Activated CD8-positive, alpha-beta memory T cell treated with anti-CD3 and anti-CD28 coated beads for 48 hours (primary cell): Measurements from ENCODE around the gene CCNDBP1.
"Not testable (repeated sequence)": the region's sequence is repeated elsewhere in the genome, so short reads cannot be mapped to it uniquely, and the experiment has no call there.

Experiments
- DNase-seq, 3 experiments: peaks; one replicate each; pipeline ENCODE4 v3.0.0-alpha.2; 2020; ENCODE audit warnings: low read depth in 2 of 3, low spot score in 2 of 3

CCNDBP1 gene, protein sequence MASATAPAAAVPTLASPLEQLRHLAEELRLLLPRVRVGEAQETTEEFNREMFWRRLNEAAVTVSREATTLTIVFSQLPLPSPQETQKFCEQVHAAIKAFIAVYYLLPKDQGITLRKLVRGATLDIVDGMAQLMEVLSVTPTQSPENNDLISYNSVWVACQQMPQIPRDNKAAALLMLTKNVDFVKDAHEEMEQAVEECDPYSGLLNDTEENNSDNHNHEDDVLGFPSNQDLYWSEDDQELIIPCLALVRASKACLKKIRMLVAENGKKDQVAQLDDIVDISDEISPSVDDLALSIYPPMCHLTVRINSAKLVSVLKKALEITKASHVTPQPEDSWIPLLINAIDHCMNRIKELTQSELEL

DNA sequence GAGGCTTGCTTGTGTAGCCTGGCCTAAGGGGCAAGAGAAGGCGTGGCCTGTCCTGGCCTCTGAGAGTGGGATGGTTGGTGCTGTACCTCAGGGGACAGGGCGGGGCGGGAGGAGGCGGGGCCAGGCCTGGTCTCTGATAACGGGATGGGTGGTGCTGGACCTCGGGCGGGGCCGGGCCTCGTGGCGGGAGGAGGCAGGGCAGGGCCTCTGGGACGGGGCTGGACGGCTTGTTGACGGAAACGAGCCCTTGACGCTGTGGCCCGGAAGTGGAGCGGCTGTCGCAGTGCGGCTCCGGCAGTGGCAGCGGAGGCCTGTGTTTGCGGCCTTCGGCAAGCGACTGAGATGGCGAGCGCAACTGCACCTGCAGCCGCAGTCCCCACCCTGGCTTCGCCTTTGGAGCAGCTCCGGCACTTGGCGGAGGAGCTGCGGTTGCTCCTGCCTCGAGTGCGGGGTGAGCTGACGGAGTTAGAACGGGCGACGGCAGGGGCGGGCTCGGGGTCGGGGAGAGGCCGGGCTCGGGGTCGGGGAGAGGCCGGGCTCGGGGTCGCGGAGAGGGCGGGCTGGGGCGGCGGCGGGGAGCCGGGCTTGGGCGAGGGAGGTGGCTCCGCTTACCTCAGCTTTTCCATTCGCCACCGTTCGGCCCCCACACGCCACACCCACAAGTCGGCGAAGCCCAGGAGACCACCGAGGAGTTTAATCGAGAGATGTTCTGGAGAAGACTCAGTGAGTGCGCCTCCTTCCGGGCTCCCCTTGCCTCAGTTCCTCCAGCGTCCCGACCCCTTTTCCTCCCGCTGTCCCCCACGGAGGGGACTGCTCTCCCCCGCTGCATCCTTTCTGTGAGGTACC, at the start of gene CCNDBP1:
CCNDBP1 (plus strand) TSS at position 247 of the 846 bp plus-strand sequence; CDS start at position 343, 96 bp downstream.
- DNase-seq: peak; percentile 70 to 91 (median 72)

DNA sequence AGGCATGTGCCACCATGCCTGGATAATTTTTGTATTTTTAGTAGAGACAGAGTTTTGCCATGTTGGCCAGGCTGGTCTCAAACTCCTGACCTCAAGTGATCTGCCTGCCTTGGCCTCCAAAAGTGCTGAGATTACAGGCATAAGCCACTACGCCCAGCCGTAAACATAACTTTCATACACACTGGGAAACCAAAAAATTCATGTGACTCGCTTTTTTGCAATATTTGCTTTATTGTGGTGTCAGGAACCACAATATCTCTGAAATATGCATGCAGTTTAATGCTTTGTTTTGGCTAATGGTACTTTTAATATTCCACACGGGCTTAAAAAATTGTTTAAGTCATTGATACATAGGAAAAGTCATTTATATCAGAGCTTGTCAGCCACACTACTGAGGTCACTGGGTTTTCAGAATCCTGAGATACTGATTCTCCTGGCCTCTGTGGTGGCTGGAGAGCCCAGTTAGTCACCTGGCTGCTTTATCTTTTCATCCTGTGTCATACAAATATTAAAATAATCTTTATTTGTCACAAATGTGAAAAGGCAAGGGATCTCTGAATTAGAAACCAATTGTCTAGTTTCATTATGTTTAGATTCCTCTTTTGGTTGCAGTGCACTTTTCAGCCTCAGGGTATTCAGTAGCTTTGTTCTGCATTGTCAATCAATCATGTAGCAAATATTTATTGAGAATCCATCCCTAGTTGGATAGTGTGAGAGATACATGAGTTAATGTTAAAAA, 41.8 kb upstream of the CCNDBP1 start:
- no peak for DNase-seq

- no peak for DNase-seq
These were observed 40.7 kb upstream of the CCNDBP1 start for GRCh38 chr15:43144512-43144911.

- no peak for DNase-seq
These were observed 39.0 kb upstream of the CCNDBP1 start for GRCh38 chr15:43146184-43146583.

- no peak for DNase-seq
These were observed 34.8 kb upstream of the CCNDBP1 start for GRCh38 chr15:43150191-43150929.

DNA sequence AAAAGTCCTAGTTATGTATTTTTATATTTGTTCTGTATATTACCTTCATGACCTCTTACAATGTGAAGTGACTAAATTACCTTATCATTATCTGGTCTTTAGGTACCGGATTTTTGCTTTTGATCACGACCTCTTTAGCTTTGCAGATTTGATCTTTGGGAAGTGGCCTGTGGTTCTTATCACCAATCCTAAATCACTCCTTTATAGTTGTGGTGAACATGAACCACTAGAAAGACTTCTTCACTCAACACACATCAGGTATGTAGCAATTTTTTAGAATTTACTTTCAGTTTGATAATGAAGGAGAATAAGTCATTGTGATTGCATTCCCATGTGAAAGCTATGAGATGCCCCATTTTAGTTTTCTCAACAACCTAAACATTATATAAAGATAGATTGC, 33.5 kb upstream of the CCNDBP1 start:
- no peak for DNase-seq

- no peak for DNase-seq
These were observed 31.9 kb upstream of the CCNDBP1 start for GRCh38 chr15:43153269-43153668.

GRCh38 chr15:43165801-43166325, 19.3 kb upstream of the CCNDBP1 start:
- no peak for DNase-seq

DNA sequence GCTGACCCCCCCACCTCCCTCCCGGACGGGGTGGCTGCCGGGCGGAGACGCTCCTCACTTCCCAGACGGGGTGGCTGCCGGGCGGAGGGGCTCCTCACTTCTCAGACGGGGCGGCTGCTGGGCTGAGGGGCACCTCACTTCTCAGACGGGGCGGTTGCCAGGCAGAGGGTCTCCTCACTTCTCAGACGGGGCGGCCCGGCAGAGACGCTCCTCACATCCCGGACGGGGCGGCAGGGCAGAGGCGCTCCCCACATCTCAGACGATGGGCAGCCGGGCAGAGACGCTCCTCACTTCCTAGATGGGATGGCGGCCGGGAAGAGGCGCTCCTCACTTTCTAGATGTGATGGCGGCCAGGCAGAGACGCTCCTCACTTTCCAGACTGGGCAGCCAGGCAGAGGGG, 17.9 kb upstream of the CCNDBP1 start:
- not testable (repeated sequence) for DNase-seq

DNA sequence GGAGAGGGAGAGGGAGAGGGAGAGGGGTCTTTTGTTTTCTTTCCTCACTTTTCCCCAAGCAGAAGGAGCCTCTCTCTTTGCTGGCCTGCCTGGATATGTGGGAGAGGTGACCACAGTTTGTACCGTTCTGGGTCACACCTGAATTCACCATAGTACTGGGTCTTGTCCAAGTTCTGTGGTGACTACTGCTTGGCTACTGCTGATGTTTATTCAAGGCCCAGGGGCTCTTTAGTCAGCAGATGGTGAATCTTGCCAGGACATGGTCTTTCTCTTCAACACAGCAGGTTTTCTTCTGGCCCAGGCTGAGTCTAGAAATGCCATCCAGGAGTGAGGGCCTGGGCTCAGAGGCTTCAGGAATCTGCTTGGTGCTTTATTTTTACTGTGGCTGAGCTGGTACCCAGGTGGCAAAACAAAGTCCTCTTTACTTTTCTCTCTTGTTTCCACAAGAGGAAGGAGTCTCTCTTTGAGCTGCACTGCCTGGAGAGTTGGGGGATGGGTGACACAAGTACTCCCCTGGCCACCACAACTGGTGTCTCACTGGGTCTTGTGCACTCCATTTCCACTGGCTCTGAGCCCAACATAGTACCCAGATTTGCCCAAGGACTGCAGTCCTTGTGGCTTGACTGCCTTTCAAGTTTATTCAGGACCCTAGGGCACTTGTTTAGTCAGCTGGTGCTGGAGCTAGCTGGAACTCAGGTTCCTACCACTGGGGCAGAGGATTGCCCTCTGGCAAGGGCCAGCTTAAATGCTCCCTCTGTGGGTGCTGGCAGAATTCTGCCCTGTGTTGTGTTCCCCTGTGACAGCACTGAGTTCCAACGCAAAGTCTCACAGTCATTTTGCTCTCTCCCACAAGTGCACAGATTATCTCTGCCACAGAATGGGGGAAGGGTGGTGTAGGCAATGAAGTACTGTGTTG, 16.8 kb upstream of the CCNDBP1 start:
- DNase-seq: no peak

DNA sequence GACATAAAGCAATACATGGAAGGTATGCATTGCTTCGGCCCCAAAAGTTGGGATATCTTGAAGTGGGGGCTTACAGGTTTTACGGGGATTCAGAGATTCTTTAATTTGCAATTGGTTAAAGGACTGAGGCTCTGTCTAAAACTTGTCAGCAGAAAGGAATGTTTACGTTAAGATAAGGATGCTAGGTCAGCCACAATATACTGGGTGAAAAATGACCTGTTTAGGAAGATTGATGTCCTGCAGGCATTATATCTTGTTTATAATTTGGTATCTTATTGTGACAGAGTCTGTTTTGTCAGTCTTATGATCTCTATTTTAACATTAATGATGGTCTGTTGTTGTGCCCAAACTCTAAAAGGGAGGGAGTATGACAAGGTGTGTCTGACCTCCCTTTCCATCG, 15.3 kb upstream of the CCNDBP1 start:
- no peak for DNase-seq

GRCh38 chr15:43175656-43176309, 9.4 kb upstream of the CCNDBP1 start:
- DNase-seq: not testable (repeated sequence)

DNA sequence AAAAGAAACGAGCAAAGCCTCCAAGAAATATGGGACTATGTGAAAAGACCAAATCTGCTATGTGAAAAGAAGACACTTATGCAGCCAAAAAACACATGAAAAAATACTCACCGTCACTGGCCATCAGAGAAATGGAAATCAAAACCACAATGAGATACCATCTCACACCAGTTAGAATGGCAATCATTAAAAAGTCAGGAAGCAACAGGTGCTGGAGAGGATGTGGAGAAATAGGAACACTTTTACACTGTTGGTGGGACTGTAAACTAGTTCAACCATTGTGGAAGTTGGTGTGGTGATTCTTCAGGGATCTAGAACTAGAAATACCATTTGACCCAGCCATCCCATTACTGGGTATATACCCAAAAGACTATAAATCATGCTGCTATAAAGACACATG, 8.1 kb upstream of the CCNDBP1 start:
- DNase-seq: not testable (repeated sequence)

- no peak for DNase-seq
These were observed 1.9 kb upstream of the CCNDBP1 start for GRCh38 chr15:43183270-43183669.

DNA sequence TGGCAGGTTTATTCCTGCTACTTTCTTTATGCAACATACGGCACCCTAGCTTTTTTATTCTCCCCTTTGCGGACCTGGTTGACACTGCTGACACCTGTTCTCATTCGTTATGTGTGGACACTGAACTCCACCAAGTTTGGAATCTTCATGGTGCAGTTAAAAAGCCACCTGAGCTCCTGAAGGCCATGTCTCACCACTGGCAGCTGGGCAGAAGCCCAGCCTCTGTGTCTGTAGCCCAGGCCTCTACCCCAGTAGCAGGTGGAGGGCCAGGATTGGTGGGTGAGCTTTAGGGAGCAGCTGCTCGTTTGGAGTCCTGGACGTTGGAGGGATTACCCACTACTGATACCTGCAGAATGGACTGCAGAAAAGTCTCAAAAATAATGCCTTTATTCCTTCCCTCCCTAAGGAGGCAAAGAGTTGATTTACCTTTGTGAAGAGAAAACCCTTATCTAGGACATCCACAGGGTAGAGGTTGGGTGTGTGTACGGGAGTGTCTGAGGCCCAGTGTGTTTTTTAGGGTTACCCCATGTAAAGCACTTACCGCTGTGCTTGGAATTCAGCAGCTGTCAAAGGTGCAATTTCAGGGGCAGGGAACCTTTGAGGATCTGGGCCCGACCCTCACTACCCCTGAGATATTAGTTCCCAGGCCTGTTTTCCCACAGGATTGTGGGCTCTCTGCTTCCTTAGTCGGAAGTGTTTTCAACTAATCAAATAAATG, 637 bp upstream of the CCNDBP1 start:
- DNase-seq: no peak

GRCh38 chr15:43186003-43186353, 775 bp downstream of the CCNDBP1 start:
- peak in 1 of 3 experiments; percentile 4 for DNase-seq

GRCh38 chr15:43187544-43188155, 2.4 kb downstream of the CCNDBP1 start:
- no peak for DNase-seq

- DNase-seq: no peak
These were observed 4.1 kb downstream of the CCNDBP1 start for GRCh38 chr15:43189296-43189695.
